DMS153 (cell line): ENCODE measurements around the gene C4B.
"Not testable (repeated sequence)": the region's sequence is repeated elsewhere in the genome, so short reads cannot be mapped to it uniquely, and the experiment has no call there.

Experiments used
- DNase-seq: peaks from one replicate; lab custom pipeline; 2025; lab: John Stamatoyannopoulos, UW

The C4B gene

DNA sequence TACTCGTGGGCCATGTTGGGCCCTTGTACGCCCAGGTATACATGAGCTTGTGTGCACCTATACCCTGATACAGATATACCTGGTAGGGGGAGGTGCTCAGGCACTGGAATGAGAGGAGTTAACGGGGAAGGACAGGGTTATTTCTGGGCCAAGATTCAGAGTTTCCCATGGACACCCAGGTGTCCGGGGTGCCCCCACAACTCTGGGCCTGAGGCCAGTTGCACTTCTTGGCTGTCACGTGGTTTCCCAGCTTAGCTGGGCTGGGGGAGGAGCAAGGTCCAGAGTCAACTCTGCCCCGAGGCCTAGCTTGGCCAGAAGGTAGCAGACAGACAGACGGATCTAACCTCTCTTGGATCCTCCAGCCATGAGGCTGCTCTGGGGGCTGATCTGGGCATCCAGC lies 32.9 kb upstream of the C4B start, which contains the start of gene C4A:
C4A (plus strand) TSS at position 314 of the 400 bp plus-strand sequence; CDS start at position 365, 51 bp downstream.
- DNase-seq = not testable (repeated sequence)

DNA sequence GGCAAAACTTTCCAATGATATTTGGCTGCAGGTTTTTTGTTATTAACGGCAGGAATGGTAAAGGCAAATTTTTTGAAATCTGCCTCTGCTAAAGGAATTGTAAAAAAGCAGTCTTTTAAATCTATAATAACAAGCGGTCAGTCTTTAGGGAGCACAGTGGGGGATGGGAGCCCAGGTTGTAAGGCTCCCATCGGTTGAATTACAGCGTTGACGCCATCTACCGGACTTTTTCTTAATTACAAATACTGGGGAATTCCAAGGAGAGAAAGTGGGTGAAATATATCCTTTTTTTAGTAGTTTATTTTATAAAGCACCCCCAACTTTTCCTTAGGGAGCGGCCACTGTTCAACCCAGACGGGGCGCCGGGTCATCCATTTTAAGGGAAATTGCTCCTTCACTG lies 25.2 kb upstream of the C4B start:
- DNase-seq = not testable (repeated sequence)

DNA sequence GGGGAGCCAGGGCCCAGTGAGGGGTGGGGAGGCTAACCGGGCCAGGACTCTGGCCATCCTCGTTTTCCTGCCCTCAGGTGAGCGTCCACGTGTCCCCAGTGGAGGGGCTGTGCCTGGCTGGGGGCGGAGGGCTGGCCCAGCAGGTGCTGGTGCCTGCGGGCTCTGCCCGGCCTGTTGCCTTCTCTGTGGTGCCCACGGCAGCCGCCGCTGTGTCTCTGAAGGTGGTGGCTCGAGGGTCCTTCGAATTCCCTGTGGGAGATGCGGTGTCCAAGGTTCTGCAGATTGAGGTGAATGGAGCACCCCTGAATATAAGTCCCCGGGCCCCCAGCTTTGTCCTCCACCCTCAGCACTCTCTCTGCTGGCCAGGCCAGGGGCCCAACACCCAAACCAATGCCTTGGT lies 20.2 kb upstream of the C4B start:
- DNase-seq = not testable (repeated sequence)

DNA sequence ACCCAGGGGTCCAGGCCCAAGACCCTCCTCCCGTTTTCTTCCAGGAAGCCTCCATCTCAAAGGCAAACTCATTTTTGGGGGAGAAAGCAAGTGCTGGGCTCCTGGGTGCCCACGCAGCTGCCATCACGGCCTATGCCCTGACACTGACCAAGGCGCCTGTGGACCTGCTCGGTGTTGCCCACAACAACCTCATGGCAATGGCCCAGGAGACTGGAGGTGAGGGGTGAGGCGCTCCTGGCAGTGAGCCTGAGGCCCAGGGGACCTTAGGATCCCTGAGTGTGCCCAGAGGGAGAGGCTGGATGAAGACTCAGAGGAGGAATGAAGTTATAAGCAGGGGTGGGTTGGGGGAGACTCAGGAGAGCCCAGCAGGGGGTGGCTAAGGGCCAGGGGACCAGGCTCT lies 18.2 kb upstream of the C4B start:
- DNase-seq = not testable (repeated sequence)

DNA sequence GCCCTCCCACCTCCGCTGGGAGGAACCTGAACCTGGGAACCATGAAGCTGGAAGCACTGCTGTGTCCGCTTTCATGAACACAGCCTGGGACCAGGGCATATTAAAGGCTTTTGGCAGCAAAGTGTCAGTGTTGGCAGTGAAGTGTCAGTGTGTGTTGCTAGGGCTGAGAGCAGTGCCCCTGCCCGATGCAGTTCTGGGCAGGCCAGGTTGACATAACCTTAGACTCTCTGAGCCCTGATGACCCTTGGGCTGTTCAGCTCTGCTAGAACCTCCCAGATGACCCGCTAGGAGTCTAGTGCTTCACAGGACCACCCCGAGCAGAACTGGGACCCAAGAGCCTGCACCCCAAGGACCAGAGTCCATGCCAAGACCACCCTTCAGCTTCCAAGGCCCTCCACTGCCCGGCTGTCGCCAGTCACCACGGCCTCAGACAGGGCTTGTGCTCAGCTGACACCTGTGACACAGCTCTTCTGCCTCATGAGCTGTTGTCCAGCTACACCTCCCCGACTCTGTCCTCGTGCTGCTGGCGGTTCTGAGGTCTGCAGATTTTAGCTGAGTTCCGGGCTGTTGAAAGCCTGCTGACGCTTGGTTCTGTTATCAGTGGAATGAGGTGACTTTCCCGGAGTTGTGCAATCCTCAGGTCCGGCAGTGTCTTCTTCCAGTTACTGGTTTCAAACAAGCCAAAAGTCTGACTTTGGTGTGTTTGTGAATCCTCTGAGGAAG lies 11.9 kb upstream of the C4B start:
- not testable (repeated sequence) for DNase-seq

DNA sequence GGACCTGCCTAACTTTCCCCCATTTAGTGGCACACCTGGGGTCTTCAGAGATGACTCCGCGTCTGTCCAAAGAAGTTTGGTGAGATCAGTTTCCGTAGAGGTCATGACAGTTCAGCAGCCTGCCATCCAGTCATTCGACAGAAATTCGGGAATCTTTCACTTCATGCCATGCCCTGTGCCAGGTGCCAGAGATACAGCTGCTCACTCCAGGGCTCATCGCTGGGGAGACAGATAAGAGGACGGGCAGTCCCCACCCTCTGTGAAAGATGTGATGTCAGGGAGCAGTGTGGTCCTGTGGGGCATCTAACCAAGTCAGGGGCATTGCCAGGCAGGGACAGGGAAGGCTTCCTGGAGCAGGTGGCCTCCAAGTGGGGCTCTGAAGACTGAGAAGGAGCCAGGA lies 11.3 kb upstream of the C4B start:
- not testable (repeated sequence) for DNase-seq

DNA sequence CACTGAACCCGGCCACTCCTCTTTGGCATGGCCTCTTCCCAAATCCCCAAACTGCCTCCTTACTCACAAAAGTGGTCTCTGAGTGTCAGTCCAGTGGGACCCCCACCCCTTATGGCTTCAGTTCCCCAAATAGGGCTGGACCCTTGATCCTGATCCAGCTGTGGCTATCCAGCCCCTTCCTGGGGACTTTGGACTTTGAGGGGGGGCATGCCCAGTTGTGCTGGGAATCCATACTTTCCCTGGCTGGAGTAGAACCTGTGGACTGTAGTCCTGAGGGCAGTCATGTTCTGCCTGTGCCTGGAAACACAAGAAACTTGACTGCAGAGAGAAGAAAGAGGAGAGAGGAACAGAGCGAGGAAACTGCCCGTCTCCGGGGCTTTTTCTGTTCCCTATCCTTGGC lies 10.2 kb upstream of the C4B start:
- not testable (repeated sequence) for DNase-seq

DNA sequence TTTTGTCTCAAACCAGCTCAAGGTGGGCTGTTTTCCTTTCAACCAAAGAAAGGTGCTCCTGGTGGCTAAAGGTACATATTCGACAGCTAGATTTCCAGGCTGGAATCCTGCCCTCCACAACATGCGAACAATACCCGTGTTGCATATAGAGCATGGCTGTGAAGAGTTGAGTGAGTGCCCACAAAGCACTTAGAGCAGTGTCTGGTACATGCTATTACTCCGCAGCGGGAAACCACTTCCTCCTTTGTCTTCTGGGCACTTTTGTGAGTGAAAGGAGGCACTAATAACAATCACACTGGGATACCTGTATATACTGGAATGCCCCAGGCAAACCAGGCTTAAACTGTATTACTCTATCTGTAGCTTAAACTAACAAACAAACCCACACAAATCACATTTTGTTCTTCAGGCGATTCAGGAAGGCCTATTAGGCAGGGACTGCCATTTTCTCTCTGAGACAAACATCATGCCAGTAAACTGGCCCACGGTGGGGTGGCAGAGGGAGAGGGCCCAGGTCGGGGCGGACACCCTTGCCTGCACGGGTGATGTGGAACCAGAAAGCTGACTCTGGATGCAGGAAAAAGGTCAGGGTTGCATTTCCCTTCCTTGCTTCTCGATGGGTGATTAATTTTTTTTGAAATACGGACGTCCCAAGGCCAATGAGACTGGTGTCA lies 9.6 kb upstream of the C4B start:
- DNase-seq = not testable (repeated sequence)

DNA sequence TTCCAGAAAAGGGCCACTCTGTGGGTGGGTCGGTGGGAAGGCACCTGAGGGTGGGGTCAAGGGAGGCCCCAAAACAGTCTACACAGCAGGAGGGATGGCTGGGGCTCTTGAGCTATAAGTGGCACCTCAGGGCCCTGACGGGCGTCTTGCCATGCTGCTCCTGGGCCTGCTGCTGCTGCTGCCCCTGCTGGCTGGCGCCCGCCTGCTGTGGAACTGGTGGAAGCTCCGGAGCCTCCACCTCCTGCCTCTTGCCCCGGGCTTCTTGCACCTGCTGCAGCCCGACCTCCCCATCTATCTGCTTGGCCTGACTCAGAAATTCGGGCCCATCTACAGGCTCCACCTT lies 9.1 kb upstream of the C4B start:
- not testable (repeated sequence) for DNase-seq

DNA sequence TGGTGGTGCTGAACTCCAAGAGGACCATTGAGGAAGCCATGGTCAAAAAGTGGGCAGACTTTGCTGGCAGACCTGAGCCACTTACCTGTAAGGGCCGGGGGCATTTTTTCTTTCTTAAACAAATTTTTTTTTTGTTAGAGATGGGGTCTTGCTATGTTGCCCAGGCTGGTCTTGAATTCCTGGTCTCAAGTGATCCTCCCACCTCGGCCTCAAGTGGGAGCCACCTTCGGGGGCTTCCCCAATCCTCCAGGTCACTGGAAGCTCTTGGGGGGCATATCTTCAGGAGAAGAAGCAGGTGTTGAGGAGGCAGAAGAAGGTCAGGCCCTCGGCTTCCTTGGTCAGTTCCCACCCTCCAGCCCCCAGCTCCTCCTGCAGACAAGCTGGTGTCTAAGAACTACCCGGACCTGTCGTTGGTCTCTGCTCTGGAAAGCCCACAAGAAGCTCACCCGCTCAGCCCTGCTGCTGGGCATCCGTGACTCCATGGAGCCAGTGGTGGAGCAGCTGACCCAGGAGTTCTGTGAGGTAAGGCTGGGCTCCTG lies 8.5 kb upstream of the C4B start:
- DNase-seq = not testable (repeated sequence)

DNA sequence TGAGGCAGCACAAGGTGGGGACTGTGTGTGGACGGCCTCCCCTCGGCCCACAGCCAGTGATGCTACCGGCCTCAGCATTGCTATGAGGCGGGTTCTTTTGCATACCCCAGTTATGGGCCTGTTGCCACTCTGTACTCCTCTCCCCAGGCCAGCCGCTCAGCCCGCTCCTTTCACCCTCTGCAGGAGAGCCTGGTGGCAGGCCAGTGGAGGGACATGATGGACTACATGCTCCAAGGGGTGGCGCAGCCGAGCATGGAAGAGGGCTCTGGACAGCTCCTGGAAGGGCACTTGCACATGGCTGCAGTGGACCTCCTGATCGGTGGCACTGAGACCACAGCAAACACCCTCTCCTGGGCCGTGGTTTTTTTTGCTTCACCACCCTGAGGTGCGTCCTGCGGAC lies 7.5 kb upstream of the C4B start:
- DNase-seq = not testable (repeated sequence)

DNA sequence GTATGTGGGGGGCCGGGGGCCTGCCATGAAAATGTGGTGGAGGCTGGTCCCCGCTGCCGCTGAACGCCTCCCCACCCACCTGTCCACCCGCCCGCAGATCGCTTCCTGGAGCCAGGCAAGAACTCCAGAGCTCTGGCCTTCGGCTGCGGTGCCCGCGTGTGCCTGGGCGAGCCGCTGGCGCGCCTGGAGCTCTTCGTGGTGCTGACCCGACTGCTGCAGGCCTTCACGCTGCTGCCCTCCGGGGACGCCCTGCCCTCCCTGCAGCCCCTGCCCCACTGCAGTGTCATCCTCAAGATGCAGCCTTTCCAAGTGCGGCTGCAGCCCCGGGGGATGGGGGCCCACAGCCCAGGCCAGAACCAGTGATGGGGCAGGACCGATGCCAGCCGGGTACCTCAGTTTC lies 6.6 kb upstream of the C4B start:
- not testable (repeated sequence) for DNase-seq

DNA sequence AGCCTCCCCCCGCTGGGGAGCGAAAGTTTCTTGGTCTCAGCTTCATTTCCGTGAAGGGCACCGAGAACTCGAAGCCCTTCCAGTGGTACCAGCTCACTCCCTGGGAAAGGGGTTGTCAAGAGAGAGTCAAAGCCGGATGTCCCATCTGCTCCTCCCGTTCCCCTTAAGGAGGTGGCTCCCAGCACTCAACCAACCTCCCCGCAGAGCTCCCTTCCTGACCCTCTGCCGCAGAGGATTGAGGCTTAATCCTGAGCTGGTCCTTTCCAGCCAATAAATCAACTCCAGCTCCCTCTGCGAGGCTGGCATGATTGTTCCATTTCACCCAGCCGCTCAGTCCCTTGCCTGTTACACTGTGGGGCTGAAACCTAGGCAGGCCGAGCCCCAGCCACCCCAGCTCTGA lies 6.0 kb upstream of the C4B start:
- not testable (repeated sequence) for DNase-seq

DNA sequence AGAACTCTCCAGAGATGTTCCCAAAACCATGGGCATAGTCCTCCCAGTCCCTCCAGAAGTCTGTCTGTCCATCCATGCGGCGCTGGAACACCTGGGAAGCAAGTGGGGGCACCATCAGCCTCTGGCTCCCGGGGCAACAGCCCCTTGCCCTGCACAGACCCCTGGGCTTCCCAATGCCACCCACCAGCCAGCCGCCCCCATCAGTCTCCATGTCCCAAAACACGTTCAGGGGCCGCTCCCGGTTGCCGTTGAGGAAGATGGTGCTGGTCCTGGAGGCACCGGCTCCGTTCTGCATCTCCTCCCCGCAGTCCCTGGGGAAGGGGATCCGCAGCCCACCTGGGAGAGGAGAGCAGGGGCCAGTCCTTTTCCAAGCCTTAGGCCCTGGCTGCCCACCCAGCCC lies 5.1 kb upstream of the C4B start:
- not testable (repeated sequence) for DNase-seq

DNA sequence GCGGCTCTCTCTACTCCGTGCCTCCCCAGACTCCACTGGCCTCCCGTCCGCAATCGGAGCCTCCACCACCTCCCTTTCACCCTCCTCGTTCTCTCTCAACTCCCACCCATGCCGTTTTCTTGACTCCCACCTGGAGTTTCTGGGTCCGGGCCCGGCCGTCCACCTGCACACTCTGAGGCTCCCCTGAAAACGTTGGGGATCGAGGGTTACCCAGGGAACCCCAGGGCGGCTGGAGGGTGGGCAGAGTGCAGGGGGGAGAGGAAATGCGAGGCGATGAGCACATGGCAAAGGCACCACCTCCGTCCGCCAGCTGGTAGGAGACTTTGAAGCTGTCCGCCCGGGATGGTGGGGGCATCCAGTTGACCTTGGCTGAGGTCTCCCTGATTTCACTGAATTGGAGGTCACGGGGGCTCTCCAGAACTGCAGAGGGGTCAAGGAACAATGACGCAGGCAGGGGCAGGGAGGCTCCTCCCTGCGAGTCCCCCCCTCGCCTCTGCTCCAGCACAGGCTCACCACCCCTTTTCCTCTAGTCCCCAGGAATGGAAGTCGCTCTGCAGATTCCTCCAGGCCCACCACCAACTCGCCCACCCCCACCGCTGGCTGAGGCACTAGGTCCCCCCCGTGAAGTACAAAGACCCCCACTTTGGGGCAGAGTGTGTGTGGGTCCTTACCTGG lies 3.6 kb upstream of the C4B start:
- not testable (repeated sequence) for DNase-seq

DNA sequence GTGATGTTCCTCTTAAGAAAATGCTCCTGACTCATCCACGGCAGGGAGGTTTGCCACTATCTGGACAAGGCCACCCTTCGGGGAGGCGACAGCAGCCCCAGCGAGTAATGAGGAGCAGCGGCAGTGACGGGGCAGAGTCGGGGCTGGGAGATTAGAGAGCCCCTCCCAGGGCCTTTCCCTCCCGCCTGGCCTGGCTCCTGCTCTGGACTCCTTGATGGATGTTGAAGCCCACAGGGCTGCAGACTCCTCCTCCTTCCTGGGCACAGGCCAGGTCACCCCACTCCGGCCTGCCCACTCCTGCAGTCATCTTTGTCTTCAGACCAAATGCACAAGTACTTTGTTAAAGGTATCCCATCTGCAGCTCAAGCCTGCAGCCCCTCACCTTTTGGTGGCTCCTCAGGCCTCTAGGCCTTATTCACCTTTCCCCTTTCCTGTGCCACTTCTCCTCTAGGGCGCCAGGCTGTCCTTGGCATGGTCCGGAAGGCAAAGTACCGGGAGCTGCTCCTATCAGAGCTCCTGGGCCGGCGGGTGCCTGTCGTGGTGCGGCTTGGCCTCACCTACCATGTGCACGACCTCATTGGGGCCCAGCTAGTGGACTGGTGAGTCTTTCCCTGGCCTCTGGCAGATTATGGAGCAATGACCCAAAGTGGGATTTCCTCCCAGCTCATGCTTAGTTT lies 1.5 kb upstream of the C4B start:
- DNase-seq = not testable (repeated sequence)

DNA sequence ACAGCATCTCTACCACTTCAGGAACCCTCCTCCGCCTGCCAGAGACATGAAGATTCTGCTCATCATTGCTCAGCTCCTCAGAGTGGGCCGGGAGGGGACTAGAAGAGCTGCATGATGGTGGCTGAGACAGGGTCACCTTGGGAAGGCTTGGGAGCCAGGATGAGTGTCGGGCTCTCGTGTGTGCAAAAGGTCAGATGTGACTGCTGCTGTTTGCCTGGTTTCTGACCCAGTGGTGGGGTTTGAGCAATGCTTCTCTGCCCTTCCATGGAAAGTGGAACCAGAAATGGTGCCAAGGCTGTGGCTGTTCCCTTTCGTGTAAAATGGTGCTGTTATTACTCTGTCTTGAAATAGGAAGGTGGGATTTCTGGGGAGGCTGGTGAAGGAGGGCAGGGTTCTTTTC lies 857 bp upstream of the C4B start:
- not testable (repeated sequence) for DNase-seq

DNA sequence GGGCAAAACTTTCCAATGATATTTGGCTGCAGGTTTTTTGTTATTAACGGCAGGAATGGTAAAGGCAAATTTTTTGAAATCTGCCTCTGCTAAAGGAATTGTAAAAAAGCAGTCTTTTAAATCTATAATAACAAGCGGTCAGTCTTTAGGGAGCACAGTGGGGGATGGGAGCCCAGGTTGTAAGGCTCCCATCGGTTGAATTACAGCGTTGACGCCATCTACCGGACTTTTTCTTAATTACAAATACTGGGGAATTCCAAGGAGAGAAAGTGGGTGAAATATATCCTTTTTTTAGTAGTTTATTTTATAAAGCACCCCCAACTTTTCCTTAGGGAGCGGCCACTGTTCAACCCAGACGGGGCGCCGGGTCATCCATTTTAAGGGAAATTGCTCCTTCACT lies 7.5 kb downstream of the C4B start:
- not testable (repeated sequence) for DNase-seq

DNA sequence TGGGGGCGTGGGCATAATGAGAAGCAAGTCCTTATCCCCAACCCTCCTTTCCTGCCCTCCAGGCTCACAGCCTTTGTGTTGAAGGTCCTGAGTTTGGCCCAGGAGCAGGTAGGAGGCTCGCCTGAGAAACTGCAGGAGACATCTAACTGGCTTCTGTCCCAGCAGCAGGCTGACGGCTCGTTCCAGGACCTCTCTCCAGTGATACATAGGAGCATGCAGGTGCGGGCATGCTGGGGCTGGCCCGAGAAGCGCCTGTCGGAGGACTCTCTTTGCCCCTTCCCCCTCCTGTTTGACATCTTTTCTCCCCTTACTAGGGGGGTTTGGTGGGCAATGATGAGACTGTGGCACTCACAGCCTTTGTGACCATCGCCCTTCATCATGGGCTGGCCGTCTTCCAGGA lies 14.0 kb downstream of the C4B start:
- not testable (repeated sequence) for DNase-seq

DNA sequence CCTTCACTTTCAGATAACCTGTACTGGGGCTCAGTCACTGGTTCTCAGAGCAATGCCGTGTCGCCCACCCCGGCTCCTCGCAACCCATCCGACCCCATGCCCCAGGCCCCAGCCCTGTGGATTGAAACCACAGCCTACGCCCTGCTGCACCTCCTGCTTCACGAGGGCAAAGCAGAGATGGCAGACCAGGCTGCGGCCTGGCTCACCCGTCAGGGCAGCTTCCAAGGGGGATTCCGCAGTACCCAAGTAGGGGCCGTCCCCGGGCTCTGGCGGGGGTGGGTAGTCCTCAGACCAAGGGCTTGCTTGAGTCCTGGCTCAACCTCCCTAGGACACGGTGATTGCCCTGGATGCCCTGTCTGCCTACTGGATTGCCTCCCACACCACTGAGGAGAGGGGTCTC lies 15.0 kb downstream of the C4B start:
- DNase-seq = not testable (repeated sequence)

DNA sequence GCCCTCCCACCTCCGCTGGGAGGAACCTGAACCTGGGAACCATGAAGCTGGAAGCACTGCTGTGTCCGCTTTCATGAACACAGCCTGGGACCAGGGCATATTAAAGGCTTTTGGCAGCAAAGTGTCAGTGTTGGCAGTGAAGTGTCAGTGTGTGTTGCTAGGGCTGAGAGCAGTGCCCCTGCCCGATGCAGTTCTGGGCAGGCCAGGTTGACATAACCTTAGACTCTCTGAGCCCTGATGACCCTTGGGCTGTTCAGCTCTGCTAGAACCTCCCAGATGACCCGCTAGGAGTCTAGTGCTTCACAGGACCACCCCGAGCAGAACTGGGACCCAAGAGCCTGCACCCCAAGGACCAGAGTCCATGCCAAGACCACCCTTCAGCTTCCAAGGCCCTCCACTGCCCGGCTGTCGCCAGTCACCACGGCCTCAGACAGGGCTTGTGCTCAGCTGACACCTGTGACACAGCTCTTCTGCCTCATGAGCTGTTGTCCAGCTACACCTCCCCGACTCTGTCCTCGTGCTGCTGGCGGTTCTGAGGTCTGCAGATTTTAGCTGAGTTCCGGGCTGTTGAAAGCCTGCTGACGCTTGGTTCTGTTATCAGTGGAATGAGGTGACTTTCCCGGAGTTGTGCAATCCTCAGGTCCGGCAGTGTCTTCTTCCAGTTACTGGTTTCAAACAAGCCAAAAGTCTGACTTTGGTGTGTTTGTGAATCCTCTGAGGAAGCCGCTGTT lies 20.9 kb downstream of the C4B start:
- DNase-seq = not testable (repeated sequence)
